Measurements from ENCODE around the gene EXT2. TPM values are rescaled to one million over a fixed set of nuclear protein-coding genes. Genes with fewer than 3 reads are reported as not detected.

Gene EXT2
- total RNA-seq, 1 donor from 2014 or later, result 78.6 TPM

DNA sequence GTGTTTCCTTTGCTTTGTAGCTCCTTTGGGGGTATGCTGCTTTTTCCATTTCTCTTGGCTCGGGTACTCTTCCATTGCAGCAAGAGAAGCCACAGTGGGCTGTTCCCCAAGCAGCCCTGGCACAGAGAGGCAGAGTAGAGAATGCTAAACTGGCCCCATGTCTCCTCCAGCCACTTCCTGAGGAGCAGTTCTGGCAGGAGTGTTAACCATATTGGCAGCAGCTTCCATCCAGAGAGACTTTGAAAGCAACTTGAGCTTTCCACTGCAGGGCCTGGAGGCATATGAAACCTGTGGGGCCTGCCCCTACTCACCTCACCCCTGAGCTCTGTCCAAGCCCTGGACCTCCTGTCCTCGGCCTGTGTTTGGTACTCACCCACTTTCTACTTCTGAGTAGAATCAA, 152.6 kb downstream of the EXT2 start:
- no peak overlapping the region for H3K27ac ChIP-seq
- peaks cover 9% of the 10 kb centered on the region for H3K4me1 ChIP-seq
- H3K36me3 ChIP-seq, result no peaks in the 10 kb centered on the region
- no peak for DNase-seq (ENCODE audit: extremely low spot score in 2 of 2)
- no peaks in the 10 kb centered on the region for H3K9me3 ChIP-seq
- H3K4me3 ChIP-seq, result no peak overlapping the region
- TF ChIP-seq POLR2AphosphoS5 (IDR thresholded peaks at IDR 0.05; ENCODE audit: insufficient read depth in 1 of 2, low read depth in 1 of 2), result no peak
- TF ChIP-seq POLR2A (IDR thresholded peaks at IDR 0.05), result no peak
- TF ChIP-seq, protein P1, sequence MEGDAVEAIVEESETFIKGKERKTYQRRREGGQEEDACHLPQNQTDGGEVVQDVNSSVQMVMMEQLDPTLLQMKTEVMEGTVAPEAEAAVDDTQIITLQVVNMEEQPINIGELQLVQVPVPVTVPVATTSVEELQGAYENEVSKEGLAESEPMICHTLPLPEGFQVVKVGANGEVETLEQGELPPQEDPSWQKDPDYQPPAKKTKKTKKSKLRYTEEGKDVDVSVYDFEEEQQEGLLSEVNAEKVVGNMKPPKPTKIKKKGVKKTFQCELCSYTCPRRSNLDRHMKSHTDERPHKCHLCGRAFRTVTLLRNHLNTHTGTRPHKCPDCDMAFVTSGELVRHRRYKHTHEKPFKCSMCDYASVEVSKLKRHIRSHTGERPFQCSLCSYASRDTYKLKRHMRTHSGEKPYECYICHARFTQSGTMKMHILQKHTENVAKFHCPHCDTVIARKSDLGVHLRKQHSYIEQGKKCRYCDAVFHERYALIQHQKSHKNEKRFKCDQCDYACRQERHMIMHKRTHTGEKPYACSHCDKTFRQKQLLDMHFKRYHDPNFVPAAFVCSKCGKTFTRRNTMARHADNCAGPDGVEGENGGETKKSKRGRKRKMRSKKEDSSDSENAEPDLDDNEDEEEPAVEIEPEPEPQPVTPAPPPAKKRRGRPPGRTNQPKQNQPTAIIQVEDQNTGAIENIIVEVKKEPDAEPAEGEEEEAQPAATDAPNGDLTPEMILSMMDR (IDR thresholded peaks at IDR 0.05), result no peak
- intact Hi-C loops (cut with DNase I), result no loop called here
- H3K27me3 ChIP-seq, result no peaks in the 10 kb centered on the region

DNA sequence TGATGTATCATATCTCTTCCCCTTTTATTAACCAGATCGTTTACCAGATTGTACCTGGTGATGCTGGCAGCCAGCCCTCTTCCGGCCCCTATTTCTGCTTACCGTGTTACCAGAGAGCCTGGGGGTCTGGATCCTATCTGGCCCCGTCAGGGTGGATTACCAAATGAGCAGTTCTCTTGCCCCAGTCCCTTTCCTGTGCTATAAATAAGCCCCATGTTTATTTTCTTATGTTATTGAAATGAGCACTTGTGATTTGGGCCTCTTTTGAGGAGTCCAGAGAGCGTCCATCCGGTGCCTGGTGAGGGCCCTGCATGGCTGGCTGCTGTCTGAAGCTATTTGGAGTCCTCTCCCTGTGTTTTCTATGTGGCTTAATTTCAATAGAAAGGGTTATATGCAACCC, 154.9 kb downstream of the EXT2 start:
- no peaks in the 10 kb centered on the region for H3K36me3 ChIP-seq
- TF ChIP-seq POLR2A (IDR thresholded peaks at IDR 0.05) (no peak), POLR2AphosphoS5 (IDR thresholded peaks at IDR 0.05; ENCODE audit: insufficient read depth in 1 of 2, low read depth in 1 of 2) (no peak)
- TF ChIP-seq, protein P1 (IDR thresholded peaks at IDR 0.05), result no peak
- DNase-seq (ENCODE audit: extremely low spot score in 2 of 2), result no peak
- peaks cover 9% of the 10 kb centered on the region for H3K4me1 ChIP-seq
- no peak overlapping the region for H3K27ac ChIP-seq
- H3K9me3 ChIP-seq, result peaks cover 4% of the 10 kb centered on the region
- intact Hi-C loops (cut with DNase I), result no loop called here
- no peaks in the 10 kb centered on the region for H3K27me3 ChIP-seq
- H3K4me3 ChIP-seq, result no peak overlapping the region

DNA sequence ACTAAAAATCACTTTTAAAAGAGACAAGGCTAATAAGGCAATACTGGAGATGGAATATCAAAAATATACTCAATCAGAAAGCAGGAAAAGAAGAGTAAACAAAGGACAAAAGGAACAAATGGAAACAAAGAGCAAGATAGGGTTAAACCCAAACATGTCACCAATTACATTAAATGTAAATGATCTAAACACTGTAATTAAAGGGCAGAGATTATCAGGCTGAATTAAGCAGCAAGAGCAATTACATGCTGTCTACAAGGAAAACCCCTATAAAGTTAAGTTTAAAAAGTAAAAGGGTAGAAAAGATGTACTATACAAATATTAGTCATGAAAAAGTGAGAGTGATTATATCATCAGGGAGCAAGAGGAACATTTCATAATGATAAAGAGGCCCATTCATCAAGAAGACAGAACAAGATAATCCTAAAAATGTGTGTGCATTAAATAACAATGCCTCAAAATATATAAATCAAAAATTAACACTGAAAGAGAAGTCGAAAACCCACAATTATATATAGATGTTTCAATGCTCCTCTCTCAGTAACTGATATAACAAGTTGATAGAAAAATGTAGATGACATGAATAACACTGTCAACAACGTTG, 157.6 kb downstream of the EXT2 start:
- H3K27me3 ChIP-seq, result no peaks in the 10 kb centered on the region
- no peak overlapping the region for H3K4me3 ChIP-seq
- no peaks in the 10 kb centered on the region for H3K36me3 ChIP-seq
- TF ChIP-seq, protein P1 (IDR thresholded peaks at IDR 0.05), result no peak
- TF ChIP-seq POLR2AphosphoS5 (IDR thresholded peaks at IDR 0.05; ENCODE audit: insufficient read depth in 1 of 2, low read depth in 1 of 2) (no peak), POLR2A (IDR thresholded peaks at IDR 0.05) (no peak)
- intact Hi-C loops (cut with DNase I), result no loop called here
- no peak overlapping the region for H3K27ac ChIP-seq
- no peak for DNase-seq (ENCODE audit: extremely low spot score in 2 of 2)
- peaks cover under 1% of the 10 kb centered on the region for H3K4me1 ChIP-seq
- peaks cover 4% of the 10 kb centered on the region for H3K9me3 ChIP-seq

DNA sequence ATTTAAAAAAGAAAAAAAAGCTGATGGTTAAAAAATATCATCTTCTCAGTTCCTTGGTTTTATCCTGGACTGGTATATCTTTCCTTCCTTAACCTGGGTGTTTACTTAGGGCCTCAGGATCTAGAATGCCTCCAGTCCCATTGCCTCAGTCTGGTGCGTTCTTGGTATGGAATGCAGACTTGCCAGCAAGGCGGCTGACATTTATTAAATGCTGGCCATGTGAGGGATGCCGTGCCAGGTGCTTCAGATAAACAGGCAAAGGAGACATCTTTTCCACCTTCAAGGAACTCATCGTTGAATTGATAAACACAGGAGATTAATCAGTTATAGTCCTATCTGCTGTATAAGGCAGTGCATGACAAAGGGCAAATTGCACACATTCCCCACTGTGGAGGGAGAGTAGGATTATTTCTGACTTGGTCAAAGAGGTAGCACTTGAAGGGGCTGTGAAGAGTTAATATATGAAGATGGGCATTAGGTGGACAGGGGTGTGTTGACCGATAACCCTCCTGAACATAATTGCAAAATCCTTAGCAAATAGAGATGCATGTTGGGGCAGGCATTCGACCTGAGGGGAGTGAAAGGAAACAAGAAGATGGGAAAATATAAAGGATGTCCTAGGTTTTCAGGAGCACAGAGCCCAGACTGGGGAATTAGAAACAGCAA, 160.1 kb downstream of the EXT2 start:
- Histone ChIP-seq H3K36me3 (no peaks in the 10 kb centered on the region), H3K27ac (no peak overlapping the region), H3K27me3 (no peaks in the 10 kb centered on the region), H3K4me1 (no peaks in the 10 kb centered on the region), H3K9me3 (peaks cover 4% of the 10 kb centered on the region), H3K4me3 (no peak overlapping the region)
- TF ChIP-seq, protein P1 (IDR thresholded peaks at IDR 0.05), result no peak
- no peak for TF ChIP-seq POLR2A (IDR thresholded peaks at IDR 0.05)
- no peak for TF ChIP-seq POLR2AphosphoS5 (IDR thresholded peaks at IDR 0.05; ENCODE audit: insufficient read depth in 1 of 2, low read depth in 1 of 2)
- intact Hi-C loops (cut with DNase I), result no loop called here
- peak in 1 of 2 donors; percentile 62 for DNase-seq (ENCODE audit: extremely low spot score in 2 of 2)

DNA sequence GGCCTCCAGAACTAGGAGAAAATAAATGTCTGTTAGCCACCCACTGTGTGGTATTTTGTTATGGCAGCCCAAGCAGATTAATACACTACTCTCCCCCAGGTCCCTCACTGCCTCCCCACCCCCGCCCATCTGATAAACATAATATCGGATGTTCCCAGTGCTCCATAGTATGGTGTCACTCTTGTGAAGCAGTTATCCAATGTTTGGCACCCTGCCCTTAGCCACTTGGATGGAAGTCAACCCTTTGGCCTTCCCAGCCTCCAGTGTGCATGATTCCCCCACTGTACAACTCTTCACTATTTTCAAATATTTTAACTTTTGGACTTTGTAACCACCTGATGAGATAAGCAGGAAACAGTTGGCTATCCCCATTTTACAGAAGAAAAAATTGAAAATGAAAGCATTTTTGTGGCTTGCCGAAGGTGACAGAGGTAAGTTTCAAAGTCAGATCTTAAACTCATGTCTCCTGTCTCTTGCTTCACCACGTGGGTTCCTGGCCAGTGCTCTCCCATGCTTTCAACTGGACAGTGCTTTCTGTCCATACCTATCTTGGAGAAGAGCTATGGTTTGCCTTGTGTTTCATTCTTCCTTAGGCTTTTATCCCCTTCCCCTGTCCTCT, 161.3 kb downstream of the EXT2 start:
- peaks cover 4% of the 10 kb centered on the region for H3K9me3 ChIP-seq
- H3K36me3 ChIP-seq, result no peaks in the 10 kb centered on the region
- intact Hi-C loops (cut with DNase I), result no loop called here
- no peak for TF ChIP-seq POLR2AphosphoS5 (IDR thresholded peaks at IDR 0.05; ENCODE audit: insufficient read depth in 1 of 2, low read depth in 1 of 2)
- TF ChIP-seq, protein P1 (IDR thresholded peaks at IDR 0.05), result no peak
- no peak for TF ChIP-seq POLR2A (IDR thresholded peaks at IDR 0.05)
- H3K4me3 ChIP-seq, result no peak overlapping the region
- H3K27me3 ChIP-seq, result no peaks in the 10 kb centered on the region
- no peaks in the 10 kb centered on the region for H3K4me1 ChIP-seq
- DNase-seq (ENCODE audit: extremely low spot score in 2 of 2), result no peak
- no peak overlapping the region for H3K27ac ChIP-seq
